ENCODE results near the gene GUCY1B1.

DNA sequence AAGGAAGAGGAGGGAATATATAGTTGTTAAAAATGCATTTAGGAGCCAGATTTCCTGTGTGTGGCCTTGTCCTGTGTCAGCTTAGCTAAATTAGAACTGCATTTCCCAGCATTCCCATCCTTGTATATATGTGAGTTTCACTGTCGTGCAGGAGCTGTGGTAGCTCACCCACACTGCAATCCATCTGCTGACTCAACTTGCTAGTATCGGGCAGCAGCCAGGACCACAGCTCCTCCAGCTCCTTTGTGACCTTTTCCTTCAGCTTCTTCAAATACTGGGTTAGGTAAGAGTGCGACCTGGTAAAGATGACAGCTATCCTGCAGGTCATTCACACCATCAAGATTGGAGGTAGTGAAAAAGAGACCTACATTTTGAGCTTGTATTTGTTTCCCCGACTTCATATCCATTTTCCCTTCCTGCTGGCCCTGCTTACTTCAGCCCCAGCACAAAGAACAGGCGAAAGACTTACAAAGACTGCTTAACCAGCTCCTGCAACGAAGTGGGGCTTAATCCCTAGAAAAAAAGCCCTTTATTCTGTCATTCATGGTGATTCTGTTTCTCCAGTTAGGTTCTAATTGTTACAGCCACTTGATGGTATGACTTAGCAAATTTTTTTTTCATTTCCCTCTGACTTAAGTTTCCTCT, 95.9 kb downstream of the GUCY1B1 start:
- TF ChIP-seq, protein P1, sequence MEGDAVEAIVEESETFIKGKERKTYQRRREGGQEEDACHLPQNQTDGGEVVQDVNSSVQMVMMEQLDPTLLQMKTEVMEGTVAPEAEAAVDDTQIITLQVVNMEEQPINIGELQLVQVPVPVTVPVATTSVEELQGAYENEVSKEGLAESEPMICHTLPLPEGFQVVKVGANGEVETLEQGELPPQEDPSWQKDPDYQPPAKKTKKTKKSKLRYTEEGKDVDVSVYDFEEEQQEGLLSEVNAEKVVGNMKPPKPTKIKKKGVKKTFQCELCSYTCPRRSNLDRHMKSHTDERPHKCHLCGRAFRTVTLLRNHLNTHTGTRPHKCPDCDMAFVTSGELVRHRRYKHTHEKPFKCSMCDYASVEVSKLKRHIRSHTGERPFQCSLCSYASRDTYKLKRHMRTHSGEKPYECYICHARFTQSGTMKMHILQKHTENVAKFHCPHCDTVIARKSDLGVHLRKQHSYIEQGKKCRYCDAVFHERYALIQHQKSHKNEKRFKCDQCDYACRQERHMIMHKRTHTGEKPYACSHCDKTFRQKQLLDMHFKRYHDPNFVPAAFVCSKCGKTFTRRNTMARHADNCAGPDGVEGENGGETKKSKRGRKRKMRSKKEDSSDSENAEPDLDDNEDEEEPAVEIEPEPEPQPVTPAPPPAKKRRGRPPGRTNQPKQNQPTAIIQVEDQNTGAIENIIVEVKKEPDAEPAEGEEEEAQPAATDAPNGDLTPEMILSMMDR (IDR thresholded peaks at IDR 0.05), result no peak
- TF ChIP-seq POLR2A (IDR thresholded peaks at IDR 0.05), result no peak

Data from uterus (tissue), 2 donors.